ENCODE data around the gene TAGLN. TPM values are rescaled to one million over a fixed set of nuclear protein-coding genes. Genes with fewer than 3 reads are reported as not detected.

The TAGLN gene
- polyA plus RNA-seq, 3 donors = 115 to 160 (median 145) TPM

DNA sequence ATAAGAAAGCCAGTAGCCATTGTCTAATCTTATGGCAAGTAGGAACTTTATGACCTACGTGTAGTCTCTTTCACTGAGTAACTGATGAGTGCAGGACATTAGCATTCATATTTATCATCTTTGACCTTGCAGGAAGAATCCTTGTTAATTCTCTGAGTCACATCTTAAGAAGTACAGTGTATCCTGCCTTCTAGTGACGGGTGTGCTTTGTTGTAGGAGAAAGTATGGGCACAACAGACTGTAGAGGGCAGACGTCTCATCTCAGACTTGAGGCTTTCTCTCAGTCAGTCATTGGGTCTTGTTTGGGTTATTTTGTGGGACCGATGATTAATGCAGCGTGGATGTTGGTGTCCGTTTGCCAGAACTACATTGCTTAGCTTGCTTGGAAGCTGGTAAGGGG lies 40.1 kb downstream of the TAGLN start:
- DNase-seq (ENCODE audit: extremely low read depth in 1 of 11, low read depth in 9 of 11, low spot score in 4 of 11) = no peak

DNA sequence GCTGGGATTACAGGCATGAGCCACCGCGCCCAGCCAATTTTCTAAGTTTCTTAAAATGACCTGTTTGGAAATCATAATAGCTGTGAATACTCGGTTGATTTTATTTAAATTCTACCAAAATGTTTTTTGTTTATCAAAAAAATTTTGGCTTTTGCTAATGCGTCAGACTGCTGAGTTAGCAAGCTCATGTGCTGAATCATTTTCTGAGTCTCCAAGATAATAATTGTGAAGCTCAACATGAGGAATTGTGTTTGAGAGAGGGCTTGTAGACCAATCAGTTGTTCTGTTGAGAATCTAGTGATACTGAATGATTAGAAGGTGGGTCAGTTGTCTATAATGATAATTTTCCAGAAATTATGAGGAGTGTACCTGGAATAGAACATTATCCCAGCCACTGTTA lies 49.2 kb downstream of the TAGLN start:
- no peak for DNase-seq (ENCODE audit: extremely low read depth in 1 of 11, low read depth in 9 of 11, low spot score in 4 of 11)

DNA sequence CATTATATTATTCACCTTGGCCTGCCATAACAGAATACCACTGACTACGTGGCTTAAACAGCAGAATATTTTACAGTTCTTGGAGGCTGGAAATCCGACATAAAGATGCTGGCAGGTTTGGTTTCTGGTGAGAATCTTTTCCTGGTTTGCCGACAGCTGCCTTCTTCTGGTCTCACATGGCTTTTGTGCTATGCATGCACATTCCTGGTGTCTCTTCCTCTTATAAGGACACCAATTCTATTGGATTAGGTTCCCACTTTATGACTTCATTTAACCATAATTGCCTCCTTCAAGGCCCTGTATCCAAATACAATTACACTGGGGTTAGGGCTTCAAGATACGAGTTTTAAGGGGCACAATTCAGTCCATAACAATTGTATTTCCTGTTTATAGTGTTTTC lies 50.4 kb downstream of the TAGLN start:
- DNase-seq (ENCODE audit: extremely low read depth in 1 of 11, low read depth in 9 of 11, low spot score in 4 of 11) = no peak

DNA sequence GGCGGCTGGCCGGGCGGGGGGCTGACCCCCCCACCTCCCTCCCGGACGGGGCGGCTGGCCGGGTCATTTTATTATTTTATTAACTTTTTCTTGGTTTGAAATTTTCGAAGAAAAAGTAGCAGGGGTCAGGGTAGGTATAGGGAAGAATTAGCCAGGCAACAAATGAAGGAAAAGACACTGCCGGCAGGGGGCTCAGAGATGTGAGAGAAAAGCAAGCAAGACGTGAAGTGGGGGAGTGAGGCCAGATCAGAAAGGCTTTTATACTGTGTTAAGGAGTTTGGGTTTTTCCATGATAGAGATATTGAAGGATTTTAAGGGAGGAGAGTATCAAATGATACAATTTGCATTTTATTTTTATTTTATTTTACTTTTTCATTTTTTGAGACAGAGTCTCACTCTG lies 52.3 kb downstream of the TAGLN start:
- no peak for DNase-seq (ENCODE audit: extremely low read depth in 1 of 11, low read depth in 9 of 11, low spot score in 4 of 11)

DNA sequence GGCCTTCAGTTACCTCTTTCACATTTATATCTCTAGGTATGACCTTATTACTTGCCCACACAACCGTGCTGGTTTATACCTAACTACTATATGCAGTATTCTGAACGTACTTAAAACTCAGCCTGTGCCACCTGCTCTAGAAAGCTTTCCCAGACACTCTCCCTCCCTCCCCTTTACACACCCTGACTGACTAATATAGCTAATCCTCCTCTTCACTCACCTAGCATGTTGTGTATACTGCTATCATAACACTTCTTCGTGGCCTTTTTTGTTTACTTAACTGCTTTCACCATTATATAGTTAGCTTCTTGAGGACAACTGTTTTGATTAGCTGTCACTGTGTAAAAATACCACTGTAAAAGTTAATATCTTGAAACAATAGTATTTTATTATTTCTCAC lies 56.8 kb downstream of the TAGLN start:
- no peak for DNase-seq (ENCODE audit: extremely low read depth in 1 of 11, low read depth in 9 of 11, low spot score in 4 of 11)

DNA sequence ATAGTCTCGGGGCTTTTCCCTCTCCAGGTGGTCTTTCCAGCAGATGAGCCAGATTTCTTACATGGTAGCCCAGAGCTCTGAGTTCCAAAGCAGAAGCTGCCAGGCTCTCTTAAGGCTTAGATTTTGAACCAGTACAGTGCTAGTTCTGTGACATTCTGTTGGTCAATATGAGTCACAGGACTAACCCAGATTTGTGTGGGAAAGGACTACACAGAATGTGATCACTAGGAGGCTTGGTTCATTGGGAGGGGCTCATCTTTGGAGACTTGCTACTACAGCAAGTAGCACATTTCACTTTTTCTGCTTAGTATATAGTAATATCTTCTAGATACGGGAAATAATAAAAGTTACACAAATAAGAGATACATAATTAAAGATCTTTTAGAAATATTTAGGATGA lies 57.4 kb downstream of the TAGLN start:
- no peak for DNase-seq (ENCODE audit: extremely low read depth in 1 of 11, low read depth in 9 of 11, low spot score in 4 of 11)

Other genes starting within 250 kb of the TAGLN start
- 10 to 100 TPM; 34.7 to 48.6 (median 36.1) TPM for gene SIK3, start 100.9 kb upstream of the TAGLN start, polyA plus RNA-seq (ENCODE audit: insufficient read length in 3 of 3)
- gene PAFAH1B2, start 55.1 kb upstream of the TAGLN start, polyA plus RNA-seq (ENCODE audit: insufficient read length in 3 of 3) = 10 to 100 TPM; 75.0 to 80.0 (median 76.7) TPM
- 10 to 100 TPM; 42.3 to 50.5 (median 43.8) TPM for gene SIDT2, start 20.6 kb upstream of the TAGLN start, polyA plus RNA-seq (ENCODE audit: insufficient read length in 3 of 3)
- 10 to 100 TPM; 18.3 to 31.5 (median 23.8) TPM for gene PCSK7, start 32.7 kb downstream of the TAGLN start, polyA plus RNA-seq (ENCODE audit: insufficient read length in 3 of 3)
- gene RNF214, start 33.3 kb downstream of the TAGLN start, polyA plus RNA-seq (ENCODE audit: insufficient read length in 3 of 3) = 10 to 100 TPM; 30.8 to 35.2 (median 33.2) TPM
- 10 to 100 TPM; 18.0 to 26.8 (median 21.6) TPM for gene BACE1-AS, start 92.0 kb downstream of the TAGLN start, polyA plus RNA-seq (ENCODE audit: insufficient read length in 3 of 3)
- gene BACE1, start 116.9 kb downstream of the TAGLN start, polyA plus RNA-seq (ENCODE audit: insufficient read length in 3 of 3) = 10 to 100 TPM; 56.6 to 62.9 (median 59.7) TPM
- gene CEP164, start 128.5 kb downstream of the TAGLN start, polyA plus RNA-seq (ENCODE audit: insufficient read length in 3 of 3) = 10 to 100 TPM; 24.8 to 39.1 (median 28.6) TPM

All from renal cortex interstitium (tissue), 11 donors.